Camera-type eye (tissue), 1 donor: ENCODE results near the gene FILIP1L. TPM values are rescaled to one million over a fixed set of nuclear protein-coding genes. Genes with fewer than 3 reads are reported as not detected.

Experiments used
- total RNA-seq: library from RNA; depleted of rRNA; stranded (reverse); fragments of >200 nt; gene quantifications from one replicate; pipeline ENCODE4 v1.2.3, GENCODE V29; 2014

Gene FILIP1L
- total RNA-seq: 29.5 TPM

GRCh38 chr3:100114413-100115030 lies at the start of gene FILIP1L:
Gene FILIP1L, minus strand, starts transcription at chr3:100114501.

GRCh38 chr3:99817437-99818240 lies 296.7 kb downstream of the FILIP1L start, which contains the start of gene CMSS1:
Gene CMSS1, plus strand, starts transcription at chr3:99817862.

Other genes starting within 250 kb of the FILIP1L start
- 92.7 TPM for gene TBC1D23, start 146.5 kb upstream of the FILIP1L start, total RNA-seq
- gene NIT2, start 220.3 kb upstream of the FILIP1L start, total RNA-seq: 15.1 TPM